Measurements from ENCODE around the gene TBC1D2B.

TBC1D2B gene

DNA sequence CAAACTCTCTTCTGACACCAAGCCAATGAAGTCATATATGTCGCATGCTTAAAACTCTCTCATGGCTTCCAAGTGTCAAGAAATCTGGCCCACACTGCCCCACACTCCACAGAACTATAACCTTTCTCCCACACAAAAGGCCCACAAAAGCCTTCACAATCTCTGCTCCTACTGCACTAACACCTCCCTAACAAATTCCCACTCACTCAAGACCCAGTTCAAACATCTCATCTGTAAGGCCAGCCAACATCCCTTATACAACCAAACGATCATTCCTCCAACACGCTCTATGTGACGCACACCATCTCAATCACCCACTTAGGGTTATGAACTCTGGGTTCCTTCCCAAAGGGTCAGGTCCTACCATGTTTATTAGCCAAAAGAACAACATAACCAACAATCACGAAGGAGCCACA, 13.5 kb downstream of the TBC1D2B start:
- H3K27me3 ChIP-seq (ENCODE audit: insufficient read depth, poor library complexity, severe bottlenecking), result no peaks in the 10 kb centered on the region
- TF ChIP-seq CTCF (IDR thresholded peaks at IDR 0.05; ENCODE audit: insufficient read depth, low read length) (no peak), SPI1 (IDR thresholded peaks at IDR 0.05; ENCODE audit: borderline replicate concordance, low read depth) (no peak), GABPA (IDR thresholded peaks at IDR 0.05; ENCODE audit: low read depth) (no peak), REST (IDR thresholded peaks at IDR 0.05; ENCODE audit: insufficient replicate concordance, low read depth) (no peak), POLR2AphosphoS5 (IDR thresholded peaks at IDR 0.05; ENCODE audit: low read depth) (no peak)
- no peak overlapping the region for H3K4me3 ChIP-seq (replicated peaks; ENCODE audit: insufficient read depth, low read length)
- DNase-seq (ENCODE audit: low read depth in 1 of 2, low spot score in 1 of 2), result no peak
- no peak overlapping the region; the same call in 1 of the 2 replicates for H3K27ac ChIP-seq (replicated peaks)

DNA sequence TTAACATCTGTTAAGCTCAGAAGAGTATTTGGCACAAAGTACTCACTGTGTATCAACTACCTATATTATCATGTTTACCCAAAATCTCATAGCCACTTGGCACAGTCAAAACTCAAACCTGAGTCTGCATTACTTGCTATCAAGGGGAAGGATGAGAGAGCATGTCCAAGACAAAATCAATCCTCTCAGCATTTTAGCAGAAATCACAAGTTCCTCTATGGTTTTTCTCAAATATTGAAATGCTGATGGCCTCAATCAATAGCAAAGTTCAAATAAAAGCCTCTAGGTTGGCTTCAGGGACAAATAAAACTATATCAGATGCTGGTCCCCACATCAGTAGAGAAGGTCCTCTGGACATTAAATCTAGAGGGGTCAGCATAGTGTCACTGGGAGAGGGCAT, 14.3 kb downstream of the TBC1D2B start:
- TF ChIP-seq CTCF (IDR thresholded peaks at IDR 0.05; ENCODE audit: insufficient read depth, low read length) (no peak), POLR2AphosphoS5 (IDR thresholded peaks at IDR 0.05; ENCODE audit: low read depth) (no peak), GABPA (IDR thresholded peaks at IDR 0.05; ENCODE audit: low read depth) (no peak), SPI1 (IDR thresholded peaks at IDR 0.05; ENCODE audit: borderline replicate concordance, low read depth) (no peak), REST (IDR thresholded peaks at IDR 0.05; ENCODE audit: insufficient replicate concordance, low read depth) (no peak)
- no peak overlapping the region for H3K4me3 ChIP-seq (replicated peaks; ENCODE audit: insufficient read depth, low read length)
- DNase-seq (ENCODE audit: low read depth in 1 of 2, low spot score in 1 of 2), result no peak

GRCh38 chr15:78061963-78062427, 15.5 kb downstream of the TBC1D2B start:
- DNase-seq (ENCODE audit: low read depth in 1 of 2, low spot score in 1 of 2), result no peak
- Histone ChIP-seq H3K27ac (replicated peaks) (peak overlapping the region; percentile 61), H3K4me3 (replicated peaks; ENCODE audit: insufficient read depth, low read length) (no peak overlapping the region), H3K27me3 (ENCODE audit: insufficient read depth, poor library complexity, severe bottlenecking) (no peaks in the 10 kb centered on the region)
- TF ChIP-seq SPI1 (IDR thresholded peaks at IDR 0.05; ENCODE audit: borderline replicate concordance, low read depth), result no peak
- no peak for TF ChIP-seq CTCF (IDR thresholded peaks at IDR 0.05; ENCODE audit: insufficient read depth, low read length)
- no peak for TF ChIP-seq REST (IDR thresholded peaks at IDR 0.05; ENCODE audit: insufficient replicate concordance, low read depth)
- no peak for TF ChIP-seq GABPA (IDR thresholded peaks at IDR 0.05; ENCODE audit: low read depth)
- TF ChIP-seq POLR2AphosphoS5 (IDR thresholded peaks at IDR 0.05; ENCODE audit: low read depth), result no peak

More for the DNA sequence above, 14.3 kb downstream of the TBC1D2B start:
- Histone ChIP-seq H3K27me3 (ENCODE audit: insufficient read depth, poor library complexity, severe bottlenecking) (no peaks in the 10 kb centered on the region), H3K27ac (replicated peaks) (no peak overlapping the region)

All from HL-60 (cell line).